GM12892 (cell line): ENCODE measurements around the gene UGT1A6.
A peak's percentile ranks its signal among the peaks of the same experiment; 100 is the strongest.
"Not testable (repeated sequence)": the region's sequence is repeated elsewhere in the genome, so short reads cannot be mapped to it uniquely, and the experiment has no call there.

Experiments used
- DNase-seq: peaks from one replicate; pipeline ENCODE4 v3.0.0; 2011; ENCODE audit not compliant: insufficient read length
- FAIRE-seq: peaks from 2 replicates; lab custom pipeline; 2011; peaks lifted over from hg19 to GRCh38; lab: Jason Lieb, UNC
- POLR2A ChIP-seq: IDR thresholded peaks from 2 replicates; pipeline ENCODE4 v1.6.1; 2011; ENCODE audit warnings: low read depth, low read length, control low read depth
- POLR2AphosphoS5 ChIP-seq: IDR thresholded peaks from 2 replicates; pipeline ENCODE4 v1.6.1; 2011; ENCODE audit warnings: low read depth, low read length, control low read depth
- TAF1 ChIP-seq: IDR thresholded peaks from 2 replicates; pipeline ENCODE4 v1.6.1; 2011; ENCODE audit warnings: low read depth, mild to moderate bottlenecking, control low read depth, low read length, borderline replicate concordance

Gene UGT1A6

GRCh38 chr2:233743464-233744259 lies 51.0 kb downstream of the UGT1A6 start:
- FAIRE-seq (no peak), DNase-seq (no peak)
- no peak for TF ChIP-seq POLR2AphosphoS5
- no peak for TF ChIP-seq TAF1
- TF ChIP-seq POLR2A = no peak

GRCh38 chr2:233745073-233745755 lies 52.5 kb downstream of the UGT1A6 start:
- no peak for TF ChIP-seq POLR2A
- TF ChIP-seq POLR2AphosphoS5 = no peak
- TF ChIP-seq TAF1 = no peak
- DNase-seq (no peak), FAIRE-seq (peak; percentile 9)

- FAIRE-seq = not testable (repeated sequence)
Measured at GRCh38 chr2:233745838-233746237, 53.1 kb downstream of the UGT1A6 start.

GRCh38 chr2:233746475-233747282 lies 54.0 kb downstream of the UGT1A6 start:
- TF ChIP-seq POLR2A (no peak), POLR2AphosphoS5 (no peak), TAF1 (no peak)
- no peak for FAIRE-seq
- no peak for DNase-seq

More at GRCh38 chr2:233745838-233746237, 53.1 kb downstream of the UGT1A6 start:
- DNase-seq = not testable (repeated sequence)

- no peak for FAIRE-seq
- no peak for DNase-seq
- TF ChIP-seq POLR2AphosphoS5 = no peak
- TF ChIP-seq TAF1 = no peak
- TF ChIP-seq POLR2A = no peak
Measured at GRCh38 chr2:233747283-233747544, 54.5 kb downstream of the UGT1A6 start.

- FAIRE-seq, DNase-seq: not testable (repeated sequence)
Measured at GRCh38 chr2:233750689-233751088, 58.0 kb downstream of the UGT1A6 start.

GRCh38 chr2:233751212-233752009 lies 58.7 kb downstream of the UGT1A6 start:
- not testable (repeated sequence) for FAIRE-seq, DNase-seq

GRCh38 chr2:233754872-233755611 lies 62.4 kb downstream of the UGT1A6 start:
- FAIRE-seq (no peak), DNase-seq (no peak)
- TF ChIP-seq POLR2A = no peak
- TF ChIP-seq TAF1 = no peak
- no peak for TF ChIP-seq POLR2AphosphoS5

- no peak for TF ChIP-seq POLR2A
- TF ChIP-seq TAF1 = no peak
- TF ChIP-seq POLR2AphosphoS5 = no peak
- FAIRE-seq = no peak
- no peak for DNase-seq
Measured at GRCh38 chr2:233756429-233757081, 63.9 kb downstream of the UGT1A6 start.

GRCh38 chr2:233758141-233758540 lies 65.5 kb downstream of the UGT1A6 start:
- no peak for FAIRE-seq
- no peak for TF ChIP-seq POLR2A
- no peak for TF ChIP-seq POLR2AphosphoS5
- TF ChIP-seq TAF1 = no peak

More at GRCh38 chr2:233758141-233758540, 65.5 kb downstream of the UGT1A6 start:
- no peak for DNase-seq
